ENCODE results near the gene RIPOR1.

The RIPOR1 gene

GRCh38 chr16:67571981-67572431 lies 43.4 kb downstream of the RIPOR1 start:
- H3K4me3 ChIP-seq (ENCODE audit: low read depth, low read length), result no peak overlapping the region
- TF ChIP-seq CTCF (IDR thresholded peaks at IDR 0.05; ENCODE audit: insufficient read depth, low read length, missing control alignments), result no peak
- ChIA-PET POLR2A (interaction anchor here (2.6 kb wide), 1 partner anchor 10 kb away, joined by 17 read pairs; the partner anchor contains the start of gene CTCF), CTCF (interaction anchor here (0.7 to 3.7 kb wide), 10 partner anchors 8 to 95 kb away, joined by 3 to 27 read pairs (median 4); partner anchors contain the start of genes C16orf86, CTCF and ENKD1)
- no peak for DNase-seq (ENCODE audit: low read depth, low spot score)

- CTCF ChIA-PET, result interaction anchor here (0.8 to 2.5 kb wide), 3 partner anchors 8 to 66 kb away, joined by 3 to 8 read pairs (median 4); partner anchors contain the start of gene CTCF
Observed at GRCh38 chr16:67579686-67580085, 51.1 kb downstream of the RIPOR1 start.

GRCh38 chr16:67580202-67580601 lies 51.6 kb downstream of the RIPOR1 start:
- no peak for DNase-seq (ENCODE audit: low read depth, low spot score)
- no peak for TF ChIP-seq CTCF (IDR thresholded peaks at IDR 0.05; ENCODE audit: insufficient read depth, low read length, missing control alignments)
- ChIA-PET POLR2A (no interaction called here), CTCF (interaction anchor here (0.9 to 2.5 kb wide), 2 partner anchors 9 to 18 kb away, joined by 4 to 8 read pairs; partner anchors contain the start of gene CTCF)
- H3K4me3 ChIP-seq (ENCODE audit: low read depth, low read length), result no peak overlapping the region

More at GRCh38 chr16:67579686-67580085, 51.1 kb downstream of the RIPOR1 start:
- no peak for TF ChIP-seq CTCF (IDR thresholded peaks at IDR 0.05; ENCODE audit: insufficient read depth, low read length, missing control alignments)
- POLR2A ChIA-PET, result no interaction called here
- H3K4me3 ChIP-seq (ENCODE audit: low read depth, low read length), result no peak overlapping the region
- DNase-seq (ENCODE audit: low read depth, low spot score), result no peak

- ChIA-PET POLR2A (no interaction called here), CTCF (interaction anchor here (1.2 to 2.4 kb wide), 4 partner anchors 31 to 72 kb away, joined by 3 to 13 read pairs (median 6); partner anchors contain the start of genes CARMIL2 and CTCF)
- TF ChIP-seq CTCF (IDR thresholded peaks at IDR 0.05; ENCODE audit: insufficient read depth, low read length, missing control alignments), result no peak
- no peak overlapping the region for H3K4me3 ChIP-seq (ENCODE audit: low read depth, low read length)
- DNase-seq (ENCODE audit: low read depth, low spot score), result no peak
Observed at GRCh38 chr16:67593288-67593687, 64.7 kb downstream of the RIPOR1 start.

- ChIA-PET CTCF (interaction anchor here (1.2 to 2.4 kb wide), 4 partner anchors 31 to 73 kb away, joined by 3 to 13 read pairs (median 6); partner anchors contain the start of genes CARMIL2 and CTCF), POLR2A (no interaction called here)
- no peak overlapping the region for H3K4me3 ChIP-seq (ENCODE audit: low read depth, low read length)
- no peak for TF ChIP-seq CTCF (IDR thresholded peaks at IDR 0.05; ENCODE audit: insufficient read depth, low read length, missing control alignments)
- DNase-seq (ENCODE audit: low read depth, low spot score), result no peak
Observed at GRCh38 chr16:67593701-67594100, 65.1 kb downstream of the RIPOR1 start.

GRCh38 chr16:67594256-67594915 lies 65.8 kb downstream of the RIPOR1 start:
- ChIA-PET POLR2A (no interaction called here), CTCF (interaction anchor here (0.8 to 2.4 kb wide), 7 partner anchors 18 to 73 kb away, joined by 3 to 13 read pairs (median 3); partner anchors contain the start of genes CARMIL2 and CTCF)
- H3K4me3 ChIP-seq (ENCODE audit: low read depth, low read length), result no peak overlapping the region
- DNase-seq (ENCODE audit: low read depth, low spot score), result no peak
- TF ChIP-seq CTCF (IDR thresholded peaks at IDR 0.05; ENCODE audit: insufficient read depth, low read length, missing control alignments), result no peak

All from AG04449 (cell line).